SK-N-SH (cell line): ENCODE measurements around the gene UBTD2.

Experiments used
- EP300 ChIP-seq, 2 experiments: IDR thresholded peaks; 2 replicates each; pipeline versions ENCODE4 v1.4.0 to v1.6.1; 2012; ENCODE audit warnings: borderline replicate concordance in 1 of 2, low read depth in 1 of 2, low read length in 1 of 2
- EZH2phosphoT487 ChIP-seq: fragments of 200-600 bp; sonication (generic); IDR thresholded peaks from 2 replicates; pipeline ENCODE4 v1.6.1; 2017; ENCODE audit warnings: low read depth, mixed run types, mild to moderate bottlenecking, antibody characterized with exemption, moderate library complexity, borderline replicate concordance
- FOSL2 ChIP-seq: IDR thresholded peaks from 2 replicates; pipeline ENCODE4 v1.4.0; 2012; ENCODE audit warnings: low read depth, mild to moderate bottlenecking, moderate library complexity, borderline replicate concordance
- FOXM1 ChIP-seq: IDR thresholded peaks from 2 replicates; pipeline ENCODE4 v1.4.0; 2012; ENCODE audit warnings: low read depth, mild to moderate bottlenecking
- MXI1 ChIP-seq: IDR thresholded peaks from 2 replicates; pipeline ENCODE4 v1.6.1; 2012; ENCODE audit warnings: mild to moderate bottlenecking, low read depth, low read length, improper control_type of control experiment
- POLR2AphosphoS5 ChIP-seq: IDR thresholded peaks from 2 replicates; pipeline ENCODE4 v1.6.1; 2012; ENCODE audit warnings: low read depth, low read length
- RAD21 ChIP-seq: IDR thresholded peaks from 2 replicates; pipeline ENCODE4 v1.6.1; 2012; ENCODE audit warnings: mild to moderate bottlenecking, low read length
- SIN3A ChIP-seq: IDR thresholded peaks from 2 replicates; pipeline ENCODE4 v1.6.1; 2012; ENCODE audit warnings: low read depth, mild to moderate bottlenecking, low read length, moderate library complexity, borderline replicate concordance
- YY1 ChIP-seq: IDR thresholded peaks from 2 replicates; pipeline ENCODE4 v1.4.0; 2012; ENCODE audit warnings: low read depth, mild to moderate bottlenecking
- TF ChIP-seq, protein P1 (sequence below): fragments of 200-600 bp; sonication (generic); IDR thresholded peaks from 2 replicates; pipeline ENCODE4 v1.6.1; 2017; ENCODE audit warnings: antibody characterized with exemption, mild to moderate bottlenecking, moderate library complexity
- TF ChIP-seq, protein P2 (sequence below): IDR thresholded peaks from 2 replicates; pipeline ENCODE4 v1.4.0; 2012; ENCODE audit warnings: low read depth, borderline replicate concordance

DNA sequence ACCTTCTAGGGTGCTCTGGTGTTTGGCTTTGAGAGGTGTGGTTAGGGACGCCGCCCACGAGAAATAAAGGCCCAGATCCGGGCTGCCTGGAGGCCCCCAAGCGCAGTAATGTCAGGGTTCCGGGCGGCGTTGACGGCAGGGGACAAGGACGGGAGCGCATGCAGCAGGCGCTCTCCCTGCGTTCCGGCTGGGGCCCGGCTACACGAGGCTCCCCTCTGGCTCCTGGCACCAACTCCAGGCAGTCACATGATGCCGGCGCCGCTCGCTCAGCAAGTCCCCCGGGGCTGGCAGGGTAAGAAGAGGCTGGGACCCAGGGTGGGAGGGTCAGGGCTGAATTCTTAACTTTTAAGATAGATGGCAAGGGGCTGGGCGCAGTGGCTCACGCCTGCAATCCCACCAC, 28.1 kb downstream of the UBTD2 start:
- TF ChIP-seq FOXM1 (no peak), POLR2AphosphoS5 (no peak), MXI1 (no peak), EP300 (IDR thresholded peaks at IDR 0.05; ENCODE audit: borderline replicate concordance in 1 of 2, low read depth in 1 of 2, low read length in 1 of 2) (no peak), RAD21 (no peak), FOSL2 (no peak), YY1 (no peak), SIN3A (no peak), EZH2phosphoT487 (no peak)
- TF ChIP-seq, protein P1, sequence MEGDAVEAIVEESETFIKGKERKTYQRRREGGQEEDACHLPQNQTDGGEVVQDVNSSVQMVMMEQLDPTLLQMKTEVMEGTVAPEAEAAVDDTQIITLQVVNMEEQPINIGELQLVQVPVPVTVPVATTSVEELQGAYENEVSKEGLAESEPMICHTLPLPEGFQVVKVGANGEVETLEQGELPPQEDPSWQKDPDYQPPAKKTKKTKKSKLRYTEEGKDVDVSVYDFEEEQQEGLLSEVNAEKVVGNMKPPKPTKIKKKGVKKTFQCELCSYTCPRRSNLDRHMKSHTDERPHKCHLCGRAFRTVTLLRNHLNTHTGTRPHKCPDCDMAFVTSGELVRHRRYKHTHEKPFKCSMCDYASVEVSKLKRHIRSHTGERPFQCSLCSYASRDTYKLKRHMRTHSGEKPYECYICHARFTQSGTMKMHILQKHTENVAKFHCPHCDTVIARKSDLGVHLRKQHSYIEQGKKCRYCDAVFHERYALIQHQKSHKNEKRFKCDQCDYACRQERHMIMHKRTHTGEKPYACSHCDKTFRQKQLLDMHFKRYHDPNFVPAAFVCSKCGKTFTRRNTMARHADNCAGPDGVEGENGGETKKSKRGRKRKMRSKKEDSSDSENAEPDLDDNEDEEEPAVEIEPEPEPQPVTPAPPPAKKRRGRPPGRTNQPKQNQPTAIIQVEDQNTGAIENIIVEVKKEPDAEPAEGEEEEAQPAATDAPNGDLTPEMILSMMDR, result no peak
- TF ChIP-seq, protein P2, sequence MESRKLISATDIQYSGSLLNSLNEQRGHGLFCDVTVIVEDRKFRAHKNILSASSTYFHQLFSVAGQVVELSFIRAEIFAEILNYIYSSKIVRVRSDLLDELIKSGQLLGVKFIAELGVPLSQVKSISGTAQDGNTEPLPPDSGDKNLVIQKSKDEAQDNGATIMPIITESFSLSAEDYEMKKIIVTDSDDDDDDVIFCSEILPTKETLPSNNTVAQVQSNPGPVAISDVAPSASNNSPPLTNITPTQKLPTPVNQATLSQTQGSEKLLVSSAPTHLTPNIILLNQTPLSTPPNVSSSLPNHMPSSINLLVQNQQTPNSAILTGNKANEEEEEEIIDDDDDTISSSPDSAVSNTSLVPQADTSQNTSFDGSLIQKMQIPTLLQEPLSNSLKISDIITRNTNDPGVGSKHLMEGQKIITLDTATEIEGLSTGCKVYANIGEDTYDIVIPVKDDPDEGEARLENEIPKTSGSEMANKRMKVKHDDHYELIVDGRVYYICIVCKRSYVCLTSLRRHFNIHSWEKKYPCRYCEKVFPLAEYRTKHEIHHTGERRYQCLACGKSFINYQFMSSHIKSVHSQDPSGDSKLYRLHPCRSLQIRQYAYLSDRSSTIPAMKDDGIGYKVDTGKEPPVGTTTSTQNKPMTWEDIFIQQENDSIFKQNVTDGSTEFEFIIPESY, result no peak
